Upper lobe of left lung (tissue), 4 donors: Measurements from ENCODE around the gene PDIA4.
"Not testable (repeated sequence)": the region's sequence is repeated elsewhere in the genome, so short reads cannot be mapped to it uniquely, and the experiment has no call there.

Experiments
- POLR2A ChIP-seq, 4 donors: fragments of 450-650 bp; IDR thresholded peaks; one replicate each; pipeline ENCODE4 v1.5.1; 2016 to 2017; ENCODE audit warnings: antibody characterized with exemption in 4 of 4, mild to moderate bottlenecking in 2 of 4
- TF ChIP-seq, protein P1 (sequence below), 6 experiments: fragments of 450-650 bp in 4 of 6; fragments of 200-600 bp in 2 of 6; sonication (generic) in 2 of 6; IDR thresholded peaks; one replicate each; pipeline ENCODE4 v1.5.1; 2016 to 2019; ENCODE audit warnings: antibody characterized with exemption in 6 of 6

DNA sequence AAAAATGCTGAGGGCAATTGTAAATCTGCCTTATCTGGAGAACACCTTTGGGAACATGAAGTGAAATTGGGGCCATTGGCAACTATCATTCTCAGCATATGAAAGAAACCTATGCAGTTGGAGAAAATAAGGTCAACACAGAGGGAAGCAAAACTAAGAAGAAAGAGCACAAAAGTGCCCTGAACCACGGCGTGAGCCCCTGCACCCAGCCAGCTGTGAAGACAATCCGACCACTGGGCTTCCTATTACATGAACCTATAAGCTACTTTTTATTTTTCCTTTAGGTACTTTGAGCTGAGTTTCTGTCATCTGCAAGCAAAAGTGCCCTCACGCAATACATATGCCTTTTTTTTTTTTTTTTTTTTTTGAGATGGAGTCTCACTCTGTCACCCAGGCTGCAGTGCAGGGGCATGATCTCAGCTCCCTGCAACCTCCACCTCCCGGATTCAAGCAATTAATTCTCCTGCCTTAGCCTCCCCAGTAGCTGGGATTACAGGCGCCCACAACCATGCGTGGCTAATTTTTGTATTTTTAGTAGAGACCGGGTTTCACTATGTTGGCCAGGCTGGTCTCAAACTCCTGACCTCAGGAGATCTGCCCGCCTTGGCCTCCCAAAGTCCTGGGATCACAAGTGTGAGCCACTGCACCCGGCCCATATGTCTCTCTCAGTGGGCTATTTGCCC, 34.1 kb upstream of the PDIA4 start:
- TF ChIP-seq, protein P1, sequence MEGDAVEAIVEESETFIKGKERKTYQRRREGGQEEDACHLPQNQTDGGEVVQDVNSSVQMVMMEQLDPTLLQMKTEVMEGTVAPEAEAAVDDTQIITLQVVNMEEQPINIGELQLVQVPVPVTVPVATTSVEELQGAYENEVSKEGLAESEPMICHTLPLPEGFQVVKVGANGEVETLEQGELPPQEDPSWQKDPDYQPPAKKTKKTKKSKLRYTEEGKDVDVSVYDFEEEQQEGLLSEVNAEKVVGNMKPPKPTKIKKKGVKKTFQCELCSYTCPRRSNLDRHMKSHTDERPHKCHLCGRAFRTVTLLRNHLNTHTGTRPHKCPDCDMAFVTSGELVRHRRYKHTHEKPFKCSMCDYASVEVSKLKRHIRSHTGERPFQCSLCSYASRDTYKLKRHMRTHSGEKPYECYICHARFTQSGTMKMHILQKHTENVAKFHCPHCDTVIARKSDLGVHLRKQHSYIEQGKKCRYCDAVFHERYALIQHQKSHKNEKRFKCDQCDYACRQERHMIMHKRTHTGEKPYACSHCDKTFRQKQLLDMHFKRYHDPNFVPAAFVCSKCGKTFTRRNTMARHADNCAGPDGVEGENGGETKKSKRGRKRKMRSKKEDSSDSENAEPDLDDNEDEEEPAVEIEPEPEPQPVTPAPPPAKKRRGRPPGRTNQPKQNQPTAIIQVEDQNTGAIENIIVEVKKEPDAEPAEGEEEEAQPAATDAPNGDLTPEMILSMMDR (IDR thresholded peaks at IDR 0.05): not testable (repeated sequence)
- not testable (repeated sequence) for TF ChIP-seq POLR2A (IDR thresholded peaks at IDR 0.05)
